ENCODE measurements around the gene MAMSTR.
A peak's percentile ranks its signal among the peaks of the same experiment; 100 is the strongest.
"Not testable (repeated sequence)": the region's sequence is repeated elsewhere in the genome, so short reads cannot be mapped to it uniquely, and the experiment has no call there.

MAMSTR gene

DNA sequence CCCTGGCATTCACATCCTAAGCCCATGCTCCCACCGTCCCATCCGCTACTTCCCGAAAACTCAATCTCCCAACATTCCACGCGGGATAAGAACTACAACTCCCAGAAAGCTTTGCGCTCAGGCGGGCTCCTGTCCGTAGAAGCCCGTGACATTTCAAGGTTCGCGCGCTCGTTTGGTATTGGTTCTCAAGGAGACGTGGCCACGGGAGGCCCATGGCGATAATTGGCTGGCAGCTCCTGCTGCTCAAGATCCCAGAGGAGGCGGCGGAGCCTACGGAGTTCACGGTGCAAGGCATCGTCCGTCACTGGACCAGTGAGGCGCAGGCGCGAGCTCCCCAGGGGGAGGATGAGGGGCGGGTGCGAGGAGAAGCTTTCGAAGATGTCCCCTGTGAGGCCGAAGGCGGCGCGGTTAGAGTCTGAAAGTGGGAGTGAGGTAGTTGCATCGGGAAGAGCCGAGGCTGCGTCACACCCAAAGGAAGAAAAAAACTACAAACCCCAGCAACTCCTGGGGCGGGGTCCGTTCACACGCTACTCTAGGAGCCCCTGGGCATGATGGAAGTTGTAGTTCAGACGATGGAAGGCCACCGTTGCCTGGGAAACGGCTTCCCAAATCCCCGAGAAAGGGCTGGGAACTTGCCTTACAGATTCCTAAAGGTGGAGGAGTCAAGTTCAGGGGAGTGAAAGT is 1.2 kb upstream of the MAMSTR start:
- FAIRE-seq: peak; percentile 76

DNA sequence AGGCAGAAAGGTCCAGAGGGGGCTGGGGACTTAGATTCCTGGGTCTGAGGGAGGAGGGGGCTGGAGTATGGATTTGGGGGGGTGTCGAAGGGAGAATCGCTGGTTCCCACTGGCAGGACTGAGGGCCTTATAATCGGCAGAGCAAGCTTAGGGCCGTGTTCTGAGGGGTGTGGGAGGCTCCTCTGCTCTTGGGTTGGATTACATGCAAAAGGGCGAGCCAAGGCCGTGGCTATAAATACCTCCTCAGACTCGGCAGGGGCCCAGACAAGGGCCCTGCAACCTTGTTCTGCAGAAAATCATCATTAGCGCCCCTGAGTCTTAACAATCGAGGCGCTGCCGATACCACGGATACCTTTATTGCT is 707 bp upstream of the MAMSTR start:
- FAIRE-seq: no peak
- no peak for DNase-seq (ENCODE audit: low spot score)

More for the DNA sequence above, 1.2 kb upstream of the MAMSTR start:
- peak; percentile 89 for DNase-seq (ENCODE audit: low spot score)

DNA sequence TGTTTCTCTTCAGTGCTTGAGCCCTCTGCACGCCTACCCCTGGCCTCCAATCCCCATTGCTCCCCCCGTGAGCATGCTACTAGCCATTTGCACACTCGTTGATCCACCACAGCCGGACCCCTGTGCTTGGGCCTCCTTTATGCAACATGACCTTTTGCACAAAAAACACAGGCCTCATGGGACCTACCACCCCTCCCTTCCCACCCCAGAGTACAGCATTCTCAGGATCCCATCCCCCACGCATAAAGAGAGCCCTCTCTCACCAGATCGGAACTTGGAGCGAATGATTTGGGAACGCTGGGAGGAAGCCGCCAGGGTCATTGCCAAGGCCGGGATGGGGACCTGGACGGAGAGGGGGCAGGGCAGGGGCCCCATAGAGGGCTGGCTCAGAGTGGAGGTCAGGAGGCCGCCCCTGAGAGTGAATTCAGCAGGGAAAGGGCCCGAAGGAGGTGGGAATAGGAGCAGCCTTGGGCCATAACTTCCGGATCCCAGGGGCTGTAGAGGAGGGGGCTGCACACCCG is 754 bp downstream of the MAMSTR start:
- FAIRE-seq (no peak), DNase-seq (ENCODE audit: low spot score) (no peak)

DNA sequence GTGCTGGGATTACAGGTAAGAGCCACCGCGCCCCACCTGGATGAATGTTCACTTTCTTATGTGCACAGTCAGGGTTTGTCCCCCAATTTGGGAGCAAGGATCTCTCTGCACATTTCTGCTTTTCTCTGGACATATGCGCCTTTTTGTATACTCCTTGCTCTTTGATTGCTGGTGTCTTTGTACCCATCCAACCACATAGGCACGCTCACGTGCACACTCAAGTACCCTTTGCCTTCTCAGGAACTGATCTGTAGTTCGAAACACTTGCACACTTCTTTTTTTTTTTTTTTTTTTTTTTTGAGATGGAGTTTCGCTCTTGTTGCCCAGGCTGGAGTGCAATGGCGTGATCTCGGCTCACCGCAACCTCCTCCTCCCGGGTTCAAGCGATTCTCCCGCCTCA is 1.4 kb downstream of the MAMSTR start:
- not testable (repeated sequence) for FAIRE-seq; DNase-seq (ENCODE audit: low spot score)

DNA sequence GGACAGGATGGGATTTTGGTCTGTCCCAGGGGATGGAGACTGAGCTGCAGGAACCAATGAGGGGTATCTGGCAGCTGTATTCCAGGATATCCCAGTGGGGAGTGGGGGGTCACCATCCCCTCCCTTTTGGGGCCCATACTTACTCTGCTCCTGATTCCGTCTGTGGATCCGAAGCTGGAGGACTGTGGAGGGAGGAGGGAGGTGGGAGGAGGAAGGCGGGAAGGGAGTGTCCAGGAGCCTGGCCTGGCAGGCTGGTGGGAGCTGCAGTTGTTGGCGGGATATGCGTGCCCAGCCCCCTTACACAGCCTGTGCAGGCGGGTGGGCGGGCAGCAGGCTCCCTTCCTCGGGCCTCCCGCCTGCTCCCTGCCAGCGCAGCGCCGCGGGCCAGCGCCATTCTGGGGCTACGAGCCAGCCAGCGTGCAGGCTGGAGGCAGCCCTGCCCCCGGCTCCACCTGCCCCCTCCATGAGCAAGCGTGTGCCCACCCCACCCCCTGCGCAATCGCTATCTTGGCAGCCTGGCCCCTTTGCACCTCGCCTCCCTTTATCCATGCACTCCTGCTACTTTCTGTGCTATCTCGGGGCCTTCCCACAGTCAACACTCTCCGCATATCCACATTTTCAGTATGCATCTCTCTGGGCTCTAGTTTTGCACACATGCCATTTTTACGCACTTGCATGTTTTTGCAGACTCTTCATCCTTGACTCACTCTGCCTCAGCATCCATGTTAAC is 2.8 kb downstream of the MAMSTR start:
- no peak for FAIRE-seq

DNA sequence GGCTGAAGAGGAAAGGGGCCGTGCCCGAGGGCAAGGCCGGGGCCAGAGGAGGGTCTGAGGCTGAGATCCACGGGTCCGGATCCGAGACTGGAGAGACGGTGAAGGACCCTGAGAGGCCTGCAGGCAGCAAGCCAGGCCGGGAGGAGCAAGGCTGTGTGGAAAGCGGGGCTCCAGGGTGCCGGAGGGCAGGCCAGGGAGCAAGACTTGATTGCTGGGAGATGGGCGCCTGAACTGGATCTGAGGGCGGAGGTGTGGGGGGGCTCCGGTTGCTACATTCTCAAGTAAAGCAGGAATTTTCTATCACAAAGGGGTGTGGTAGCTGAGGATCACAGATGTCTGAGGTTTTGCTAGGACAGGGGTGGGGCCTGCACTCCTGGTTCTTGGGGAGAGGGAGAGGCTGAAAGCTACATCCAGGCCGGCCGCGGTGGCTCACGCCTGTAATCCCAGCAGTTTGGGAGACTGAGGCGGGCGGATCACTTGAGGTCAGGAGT is 3.8 kb downstream of the MAMSTR start:
- FAIRE-seq: no peak
- DNase-seq (ENCODE audit: low spot score): no peak

More for the DNA sequence above, 2.8 kb downstream of the MAMSTR start:
- DNase-seq (ENCODE audit: low spot score): no peak

DNA sequence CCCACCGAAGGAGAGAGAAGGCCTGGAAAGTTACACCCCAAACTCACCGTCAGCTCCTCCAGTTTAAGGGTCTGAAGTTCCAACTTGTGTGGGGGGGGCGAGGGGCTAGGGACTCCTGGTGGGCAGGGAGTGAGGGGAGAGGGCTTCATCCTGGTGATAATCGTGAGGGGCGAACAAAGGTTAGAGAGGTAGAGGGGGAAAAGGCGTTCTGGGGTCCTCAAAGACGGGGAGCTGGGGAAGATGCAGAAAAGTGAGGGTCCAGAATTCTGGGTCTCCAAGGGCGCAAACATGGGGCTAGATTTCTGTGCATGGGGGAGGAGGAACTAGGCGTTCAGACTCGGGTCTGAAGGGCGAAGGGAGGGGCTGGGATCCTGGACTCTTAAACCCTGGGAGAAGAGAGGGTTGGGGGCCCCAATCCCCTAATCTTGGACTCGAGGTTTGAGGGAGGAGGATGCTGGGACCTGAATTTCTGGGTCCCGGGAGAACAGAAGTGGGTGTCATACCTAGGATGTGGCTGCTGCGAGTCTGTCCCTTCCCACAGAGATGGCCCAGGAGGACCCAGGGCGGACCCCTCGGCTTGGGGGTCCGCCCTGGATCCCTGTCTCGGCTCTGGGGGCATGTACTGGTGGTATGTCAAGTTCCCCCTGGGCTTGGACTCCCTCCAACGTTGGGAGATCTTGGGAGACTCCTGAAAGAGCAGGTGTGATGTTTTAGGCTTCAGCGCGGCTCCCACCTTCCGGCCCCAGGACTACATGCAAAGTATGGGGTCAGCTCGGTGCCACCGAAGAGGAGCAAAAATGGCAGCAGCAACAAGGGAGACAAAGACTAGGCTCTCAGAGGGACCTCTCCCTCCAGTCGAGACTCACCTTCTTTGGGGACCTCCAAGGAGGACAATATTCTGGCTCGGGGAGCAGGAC is 4.5 kb downstream of the MAMSTR start:
- DNase-seq (ENCODE audit: low spot score) (no peak), FAIRE-seq (no peak)

DNA sequence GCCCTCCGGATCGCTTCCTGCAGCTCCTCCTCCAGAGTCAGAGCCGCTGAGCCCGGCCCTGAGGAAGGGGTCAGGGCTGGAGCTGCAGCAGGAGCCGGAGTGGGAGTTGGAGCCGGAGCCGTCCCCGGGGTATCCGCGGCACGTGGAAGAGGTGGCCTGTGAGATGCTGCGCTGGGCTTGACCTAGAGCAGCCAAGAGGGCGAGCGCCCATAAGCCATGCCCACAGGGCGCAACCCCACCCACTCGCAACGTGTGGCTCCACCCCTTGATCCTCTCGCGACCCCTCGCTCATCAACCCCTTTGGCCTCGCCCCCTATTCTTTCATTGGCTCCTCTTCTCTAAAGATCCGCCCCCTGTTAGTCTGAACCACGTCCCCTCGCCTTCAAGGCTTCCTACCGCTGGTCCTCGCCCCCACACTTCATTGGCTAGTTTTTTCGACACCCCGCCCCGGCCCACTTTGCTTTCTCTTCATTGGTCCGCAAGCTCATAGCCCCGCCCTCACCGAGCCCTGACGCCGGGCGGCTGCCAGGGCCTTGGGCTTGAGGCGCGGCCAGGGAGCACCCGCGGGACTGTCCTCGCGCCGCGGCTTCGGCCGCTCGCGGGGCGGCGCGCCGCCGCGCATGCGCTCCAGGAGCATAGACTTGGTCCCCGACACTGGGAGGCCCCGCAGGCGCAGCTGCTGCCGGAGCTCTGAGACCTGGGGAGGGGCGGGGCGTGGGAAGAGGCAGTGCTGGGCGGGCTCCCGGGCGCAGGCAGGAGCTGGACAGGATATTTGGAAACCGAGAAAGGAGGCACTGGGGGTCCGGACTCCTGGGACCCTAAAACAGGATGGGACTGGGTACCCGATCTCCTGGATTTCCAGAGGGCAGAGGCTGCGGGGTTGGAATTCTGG is 5.4 kb downstream of the MAMSTR start:
- FAIRE-seq: peak; percentile 88
- peak; percentile 93 for DNase-seq (ENCODE audit: low spot score)

DNA sequence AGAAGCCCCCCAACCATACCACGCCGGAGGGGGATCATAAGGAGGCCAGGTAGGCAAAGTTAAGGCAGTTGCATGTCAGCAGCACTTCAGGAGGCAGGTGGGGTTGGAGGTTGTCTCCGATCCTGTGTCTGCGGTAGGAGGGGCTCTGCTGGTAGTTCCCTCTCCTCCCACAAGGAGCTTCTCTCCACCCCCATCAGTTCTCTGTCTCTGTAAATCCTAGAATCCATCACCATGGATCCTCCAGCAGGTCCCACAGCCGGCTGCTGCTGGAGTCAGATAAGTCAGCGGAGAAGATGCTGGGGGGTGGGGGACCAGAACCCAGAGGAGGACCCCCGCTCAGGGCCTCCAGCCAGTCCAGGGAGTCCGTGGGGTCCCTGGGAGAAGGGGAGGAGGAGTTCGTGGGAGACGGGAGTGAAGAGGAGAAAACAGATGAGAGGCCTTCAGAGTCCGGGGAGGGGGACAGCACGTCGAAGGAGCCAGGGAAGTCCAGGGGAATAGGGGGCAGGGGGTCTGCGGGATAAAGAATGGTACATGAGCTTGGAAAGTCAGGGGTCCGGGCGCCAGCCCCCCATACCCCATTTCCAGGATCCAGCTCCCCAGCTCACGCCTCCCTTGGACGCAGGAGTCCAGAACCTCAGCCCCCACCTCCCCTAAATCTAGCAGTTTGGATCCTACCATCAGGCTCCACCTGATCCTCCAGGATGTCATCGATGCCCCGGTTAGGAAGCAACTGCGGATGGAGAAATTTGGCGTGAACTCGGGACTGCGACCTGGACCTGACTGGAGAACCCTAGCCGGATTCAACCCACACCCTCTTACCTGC is 6.3 kb downstream of the MAMSTR start:
- FAIRE-seq: no peak
- no peak for DNase-seq (ENCODE audit: low spot score)

DNA sequence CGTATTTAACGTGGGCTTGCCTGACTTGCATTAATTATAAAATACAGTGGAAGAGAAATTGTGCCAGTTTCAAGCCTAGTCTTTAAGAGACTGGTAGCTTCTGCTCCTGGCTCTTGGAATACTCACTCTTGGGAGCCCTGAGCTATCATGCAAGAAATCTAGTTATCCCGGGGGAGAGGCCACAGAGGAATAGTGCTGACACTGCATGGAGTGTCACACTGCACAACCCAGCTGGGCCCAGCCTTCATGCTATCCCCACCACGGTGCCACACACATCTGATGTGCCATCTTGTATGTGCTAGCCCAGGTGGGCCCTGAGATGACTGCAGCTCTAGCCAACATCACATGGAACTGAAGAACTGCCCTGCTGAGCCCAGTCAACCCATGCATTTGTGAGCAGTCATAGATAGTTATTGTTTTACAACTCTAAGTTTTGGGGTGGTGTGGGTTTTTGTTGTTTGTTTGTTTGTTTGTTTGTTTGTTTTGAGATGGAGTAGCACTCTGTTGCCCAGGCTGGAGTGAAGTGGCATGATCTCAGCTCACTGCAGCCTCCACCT is 8.3 kb downstream of the MAMSTR start:
- FAIRE-seq (no peak), DNase-seq (ENCODE audit: low spot score) (no peak)

DNA sequence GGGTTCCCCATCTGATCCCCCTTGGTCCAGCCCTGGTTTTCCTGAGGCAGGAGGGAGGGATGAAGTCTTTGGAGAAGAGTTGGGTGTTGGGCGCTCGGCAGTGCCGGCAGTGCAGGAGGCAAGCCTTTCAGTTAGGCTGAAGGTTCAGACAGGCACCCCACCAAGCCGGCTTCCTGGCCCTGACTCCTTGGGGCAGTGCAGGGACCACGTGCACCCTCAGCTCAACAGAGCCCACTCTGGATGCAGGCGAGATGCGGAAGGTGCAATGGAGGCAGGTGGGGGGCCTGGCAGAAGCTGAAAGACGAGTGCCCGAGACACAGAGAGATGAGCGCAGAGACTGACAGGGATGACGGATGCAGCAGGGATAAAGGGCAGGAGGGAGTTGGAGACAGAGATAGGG is 11.1 kb downstream of the MAMSTR start:
- FAIRE-seq (no peak), DNase-seq (ENCODE audit: low spot score) (no peak)

DNA sequence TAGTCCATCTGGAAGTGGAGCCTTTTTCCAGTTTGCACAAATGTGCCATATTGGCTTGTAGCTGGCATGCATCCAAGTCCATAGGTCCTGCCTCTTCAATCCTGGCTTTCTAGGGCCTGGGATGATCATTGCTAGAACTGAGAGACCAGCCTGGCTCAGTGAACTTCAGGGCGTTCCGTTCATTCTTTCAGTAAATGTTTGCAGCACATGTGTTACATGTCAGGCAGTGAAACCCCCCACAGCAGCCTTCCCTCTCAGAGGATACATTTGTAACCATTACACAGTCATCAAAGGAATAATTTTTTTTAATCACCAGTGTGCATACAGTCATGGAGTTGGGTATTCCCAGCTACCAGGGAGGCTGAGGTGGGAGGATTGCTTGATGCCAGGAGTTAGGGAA is 14.1 kb downstream of the MAMSTR start:
- DNase-seq (ENCODE audit: low spot score) (no peak), FAIRE-seq (no peak)

DNA sequence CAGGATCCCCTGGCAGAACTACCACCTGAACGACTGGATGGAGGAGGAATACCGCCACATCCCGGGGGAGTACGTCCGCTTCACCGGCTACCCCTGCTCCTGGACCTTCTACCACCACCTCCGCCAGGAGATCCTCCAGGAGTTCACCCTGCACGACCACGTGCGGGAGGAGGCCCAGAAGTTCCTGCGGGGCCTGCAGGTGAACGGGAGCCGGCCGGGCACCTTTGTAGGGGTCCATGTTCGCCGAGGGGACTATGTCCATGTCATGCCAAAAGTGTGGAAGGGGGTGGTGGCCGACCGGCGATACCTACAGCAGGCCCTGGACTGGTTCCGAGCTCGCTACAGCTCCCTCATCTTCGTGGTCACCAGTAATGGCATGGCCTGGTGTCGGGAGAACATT is 16.2 kb downstream of the MAMSTR start:
- FAIRE-seq (no peak), DNase-seq (ENCODE audit: low spot score) (no peak)

DNA sequence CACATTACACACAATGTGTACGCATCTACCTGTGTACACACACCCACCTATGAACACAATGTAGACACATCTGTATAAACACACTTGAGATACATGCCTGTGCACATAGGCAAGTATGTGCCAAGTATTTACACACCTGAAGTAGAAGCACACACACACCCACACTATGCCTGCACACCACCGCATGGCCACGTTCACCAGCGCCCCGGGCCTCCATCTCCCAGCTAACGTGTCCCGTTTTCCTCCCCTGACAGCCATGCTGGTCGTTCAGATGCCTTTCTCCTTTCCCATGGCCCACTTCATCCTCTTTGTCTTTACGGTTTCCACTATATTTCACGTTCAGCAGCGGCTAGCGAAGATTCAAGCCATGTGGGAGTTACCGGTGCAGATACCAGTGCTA is 16.8 kb downstream of the MAMSTR start:
- DNase-seq (ENCODE audit: low spot score): no peak
- no peak for FAIRE-seq

DNA sequence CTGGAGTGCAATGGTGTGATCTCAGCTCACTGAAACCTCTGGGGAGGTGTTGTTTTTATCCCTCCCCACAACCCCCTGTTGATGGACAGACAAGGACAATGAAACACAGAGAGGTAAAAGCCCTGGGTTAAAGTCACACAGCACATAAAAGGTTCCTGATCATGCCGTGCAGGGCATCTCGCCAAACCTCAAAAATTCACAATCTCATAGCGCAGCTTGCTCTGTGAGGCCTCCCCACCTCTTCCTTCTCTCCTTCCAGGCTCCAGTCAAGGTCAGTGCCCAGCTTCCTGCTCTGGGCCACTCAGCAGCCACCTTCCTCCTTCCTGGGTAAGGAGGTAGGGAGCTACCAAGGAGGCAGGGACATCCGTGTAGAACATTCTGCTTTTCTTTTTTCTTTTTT is 21.5 kb downstream of the MAMSTR start:
- FAIRE-seq (peak; percentile 85), DNase-seq (ENCODE audit: low spot score) (peak; percentile 74)

DNA sequence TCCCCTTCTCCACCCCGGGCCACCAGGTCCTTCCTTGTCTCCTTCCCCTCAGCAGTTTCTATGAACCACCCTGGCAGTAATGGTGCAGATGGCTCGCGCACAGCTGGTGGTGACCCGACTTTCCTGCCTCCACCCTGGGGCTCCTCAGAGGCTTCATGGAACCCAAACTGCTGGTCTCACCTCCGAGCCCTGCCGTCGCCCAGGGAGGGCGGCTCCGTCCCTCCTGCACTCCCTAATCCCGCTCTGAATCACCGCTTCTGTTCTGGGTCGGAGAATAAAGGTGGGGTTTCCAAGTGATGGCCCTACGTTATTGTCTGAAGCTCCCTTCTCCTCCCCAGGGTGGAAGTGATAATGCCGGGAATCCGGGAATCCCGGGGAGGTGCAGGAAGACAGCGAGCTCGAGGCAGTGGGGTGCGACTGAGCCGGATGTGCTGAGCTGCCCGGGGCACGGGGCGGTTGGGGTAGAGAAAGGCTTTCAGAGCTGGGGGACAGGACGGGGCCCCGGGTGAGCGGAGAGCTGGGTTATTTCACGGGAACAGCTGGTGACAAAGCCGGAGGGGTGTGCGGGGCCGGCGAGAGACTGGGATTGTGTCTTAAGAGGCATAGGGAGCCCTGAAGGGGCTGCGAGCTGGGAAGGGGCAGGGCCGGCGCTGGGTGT is 23.0 kb downstream of the MAMSTR start:
- no peak for DNase-seq (ENCODE audit: low spot score)
- no peak for FAIRE-seq

DNA sequence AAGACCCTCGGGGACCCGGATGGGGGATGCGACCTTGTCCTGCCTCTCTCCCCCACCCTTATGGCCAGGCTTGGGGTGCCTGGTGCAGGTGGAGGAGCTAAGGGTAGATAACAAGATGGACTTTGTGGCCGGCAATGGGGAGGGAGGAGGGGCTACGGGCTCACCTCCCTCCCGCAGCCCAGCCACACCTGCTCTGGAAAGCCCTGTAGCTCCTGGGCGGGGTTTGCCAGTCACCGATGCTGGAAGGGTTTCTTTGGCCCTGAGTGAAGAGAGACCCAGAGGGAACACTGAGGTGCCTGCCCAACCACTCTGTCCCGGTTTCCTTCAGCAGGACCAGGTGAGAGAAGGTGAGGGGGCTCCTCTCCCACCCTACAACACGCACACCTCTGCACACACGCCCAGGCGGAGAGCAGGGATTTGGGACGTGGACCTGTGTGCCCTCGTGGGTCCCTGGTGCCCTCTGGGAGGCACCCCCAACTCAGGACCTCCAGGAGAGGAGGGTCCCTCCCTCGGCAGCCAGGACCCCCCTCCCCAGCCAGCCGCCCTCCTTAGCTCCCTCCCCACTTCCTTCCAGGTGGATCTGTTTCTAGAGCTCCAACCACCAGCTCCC is 23.7 kb downstream of the MAMSTR start, which contains the start of gene FUT2:
Gene FUT2, plus strand, starts transcription at position 229 of the 610 bp plus-strand sequence. CDS start 6,986 bp downstream, outside the sequence.
- no peak for FAIRE-seq

DNA sequence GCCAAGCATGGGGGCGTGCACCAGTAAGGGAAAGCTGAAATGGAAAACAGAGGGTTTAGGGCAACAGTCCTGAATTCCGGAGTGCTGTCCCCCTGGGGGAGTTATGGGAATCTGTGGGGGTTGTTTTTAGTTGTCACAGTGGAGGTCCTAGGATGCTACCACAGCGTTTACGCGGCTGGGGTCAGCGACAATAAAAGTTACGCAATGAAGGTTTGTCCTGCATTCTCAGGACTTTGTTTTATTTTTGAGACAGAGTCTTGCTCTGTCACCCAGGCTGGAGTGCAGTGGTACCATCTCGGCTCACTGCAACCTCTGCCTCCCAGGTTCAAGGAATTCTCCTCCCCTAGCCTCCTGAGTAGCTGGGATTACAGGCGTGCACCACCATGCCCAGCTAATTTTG is 25.9 kb downstream of the MAMSTR start:
- FAIRE-seq: not testable (repeated sequence)

More for the DNA sequence above, 23.7 kb downstream of the MAMSTR start, which contains the start of gene FUT2:
- no peak for DNase-seq (ENCODE audit: low spot score)

More for the DNA sequence above, 25.9 kb downstream of the MAMSTR start:
- DNase-seq (ENCODE audit: low spot score): not testable (repeated sequence)
